K562 (cell line): ENCODE results near the gene AKT2. TPM values are rescaled to one million over a fixed set of nuclear protein-coding genes. Genes with fewer than 3 reads are reported as not detected.

Experiments used
- ATAC-seq: fragments of 200-7000 bp; cut with Tn5 transposase; 3 replicates; pipeline ENCODE4 v1.9.1; 2020; ENCODE audit warnings: moderate library complexity
- BruUV-seq: library from RNA; stranded (reverse); fragments of 400-500 nt; replicated peaks from 2 replicates; lab custom pipeline; 2021; lab: Mats Ljungman, UMichigan
- CTCF ChIA-PET: fragments of 300-600 bp; formaldehyde crosslinking; extraction: SDS; loops from one replicate; lab custom pipeline; 2021; ENCODE audit warnings: low intra/inter-chr PET ratio; lab: Yijun Ruan, JAX
- POLR2A ChIA-PET: fragments of 300-600, 350-650 bp; sonication (Branson Sonifier 250); formaldehyde crosslinking; extraction: SDS; loops from one replicate; lab custom pipeline; 2021; ENCODE audit warnings: antibody characterized with exemption, inconsistent platforms; lab: Yijun Ruan, JAX
- DNase-seq, 4 experiments: peaks; one replicate each; pipeline versions ENCODE4 v3.0.0 to v3.0.0-alpha.2; 2011 to 2018; ENCODE audit warnings: low spot score in 3 of 4, mixed read lengths in 3 of 4; ENCODE audit errors: extremely low read depth in 1 of 4
- FAIRE-seq: peaks from 2 replicates; lab custom pipeline; 2011; peaks lifted over from hg19 to GRCh38; lab: Jason Lieb, UNC
- H2AFZ ChIP-seq: 2 replicates; pipeline ENCODE4 v1.6.0; 2011; ENCODE audit warnings: low read depth, low read length, control low read depth, inconsistent platforms
- H3K27ac ChIP-seq: fragments of 200-600 bp; 3 replicates; pipeline ENCODE4 v1.8.0; 2011; ENCODE audit warnings: low read depth, mild to moderate bottlenecking, control low read depth, inconsistent platforms, low read length, moderate library complexity, mixed read lengths; ENCODE audit errors: extremely low read depth
- H3K27me3 ChIP-seq, 2 experiments: fragments of 300-600 bp in 1 of 2; 2 replicates in 1 of 2; 3 replicates in 1 of 2; pipeline versions ENCODE4 v1.6.0 to v1.8.0; 2011; ENCODE audit warnings: inconsistent platforms in 2 of 2, low read length in 2 of 2, mild to moderate bottlenecking in 1 of 2, mixed read lengths in 1 of 2, moderate library complexity in 1 of 2; ENCODE audit not compliant: control insufficient read depth in 2 of 2, insufficient read depth in 2 of 2
- H3K36me3 ChIP-seq: fragments of 300-600 bp; 3 replicates; pipeline ENCODE4 v1.8.0; 2011; ENCODE audit warnings: mild to moderate bottlenecking, low read length, inconsistent platforms; ENCODE audit not compliant: control insufficient read depth, insufficient read depth
- H3K4me1 ChIP-seq, 2 experiments: fragments of 200-600 bp in 1 of 2; replicated peaks in 1 of 2; 2 replicates in 1 of 2; 3 replicates in 1 of 2; pipeline versions ENCODE4 v1.5.1 to v1.8.0; 2011; ENCODE audit warnings: inconsistent platforms in 2 of 2, low read length in 2 of 2, mild to moderate bottlenecking in 1 of 2, mixed read lengths in 1 of 2, moderate library complexity in 1 of 2; ENCODE audit not compliant: control insufficient read depth in 2 of 2, insufficient read depth in 2 of 2
- H3K4me2 ChIP-seq: 2 replicates; pipeline ENCODE4 v1.6.1; 2011; ENCODE audit warnings: low read length, control low read depth, inconsistent platforms, mixed read lengths; ENCODE audit not compliant: insufficient read depth
- H3K4me3 ChIP-seq: fragments of 200-600 bp; sonication (generic), shearing (Covaris generic); 2 replicates; pipeline ENCODE4 v1.5.1; 2016; ENCODE audit warnings: control low read depth, inconsistent platforms
- H3K79me2 ChIP-seq: fragments of 200-600 bp; 3 replicates; pipeline ENCODE4 v1.8.0; 2011; ENCODE audit warnings: low read length, inconsistent platforms; ENCODE audit not compliant: control insufficient read depth, insufficient read depth
- H3K9ac ChIP-seq, 2 experiments: 2 replicates each; pipeline versions ENCODE4 v1.6.0 to v1.6.1; 2011; ENCODE audit warnings: low read depth in 2 of 2, low read length in 2 of 2, control low read depth in 1 of 2, inconsistent platforms in 1 of 2, mild to moderate bottlenecking in 1 of 2, mixed read lengths in 1 of 2; ENCODE audit not compliant: insufficient read depth in 1 of 2
- H3K9me1 ChIP-seq: one replicate; pipeline ENCODE4 v1.6.0; 2011; ENCODE audit warnings: inconsistent platforms, mild to moderate bottlenecking, low read length, moderate library complexity; ENCODE audit not compliant: control insufficient read depth, insufficient read depth
- H3K9me3 ChIP-seq: replicated peaks from 2 replicates; pipeline ENCODE4 v1.5.1; 2011; ENCODE audit warnings: low read depth, low read length, inconsistent platforms; ENCODE audit not compliant: control insufficient read depth, insufficient read depth
- H4K20me1 ChIP-seq: replicated peaks from 2 replicates; pipeline ENCODE4 v1.6.1; 2011; ENCODE audit warnings: low read length, inconsistent platforms, mixed read lengths; ENCODE audit not compliant: control insufficient read depth, insufficient read depth
- ELF1 ChIP-seq: fragments of 200-800 bp; sonication (Bioruptor generic); IDR thresholded peaks from 2 replicates; pipeline ENCODE4 v1.6.1; 2016; ENCODE audit warnings: missing genetic modification characterization, missing compliant biosample characterization
- IFI16 ChIP-seq: fragments of 250-450 bp; sonication (Bioruptor Pico); IDR thresholded peaks from 2 replicates; pipeline ENCODE4 v2.1.2; 2022; ENCODE audit warnings: mild to moderate bottlenecking, inconsistent platforms
- TFAM ChIP-seq: fragments of 250-450 bp; sonication (Bioruptor Pico); conservative IDR thresholded peaks from 2 replicates; pipeline ENCODE4 v1.5.0; 2021; ENCODE audit warnings: mild to moderate bottlenecking, moderate library complexity
- ZBTB43 ChIP-seq: sonication (generic); formaldehyde crosslinking; IDR thresholded peaks from 2 replicates; pipeline ENCODE4 v1.8.0; 2023; ENCODE audit warnings: mild to moderate bottlenecking, missing genetic modification reagents
- WGBS: fragments of 100-300 bp; shearing (Covaris generic); methylation state at CpG from one replicate; pipeline ENCODE4 v1.1.6; 2016; ENCODE audit warnings: low coverage, mixed read lengths; ENCODE audit not compliant: insufficient coverage; ENCODE audit errors: missing lambda C conversion rate; 5-methylcytosine and 5-hydroxymethylcytosine counted together
- in situ Hi-C: fragments of 300-500 bp; cut with MboI; formaldehyde crosslinking; loops from 4 replicates; pipeline ENCODE4 v1.15.0; 2018; ENCODE audit warnings: inconsistent platforms, mixed read lengths
- intact Hi-C: fragments of 100-400 bp; cut with micrococcal nuclease; formaldehyde crosslinking; loops from 2 replicates; pipeline ENCODE4 v1.14.2; 2022
- polyA plus RNA-seq, 8 experiments: library from polyadenylated mRNA; depleted of rRNA in 4 of 8; stranded (reverse) in 5 of 8; unstranded in 3 of 8; fragments of >200 nt; fragmentation: Nextera tagmentation in 2 of 8; fragmentation: Illumina TruSeq in 1 of 8; extraction: Ambion mirVana in 2 of 8; extraction: Trizol in 1 of 8; gene quantifications; 2 replicates each; pipeline versions ENCODE4 v1.2.1 to v1.2.3, GENCODE V29; 2011 to 2014; ENCODE audit warnings: inconsistent platforms in 1 of 8, missing spikeins in 1 of 8
- total RNA-seq, 7 experiments: library from RNA; depleted of rRNA in 6 of 7; stranded (reverse); fragments of >200 nt in 6 of 7; fragmentation: Illumina TruSeq in 2 of 7; extraction: Trizol in 2 of 7; gene quantifications; 2 replicates each; pipeline versions ENCODE4 v1.2.1 to v1.2.3, GENCODE V29; 2011 to 2021; ENCODE audit warnings: low replicate concordance in 1 of 7
- TF ChIP-seq, protein P1 (sequence below), 3 experiments: IDR thresholded peaks in 2 of 3; conservative IDR thresholded peaks in 1 of 3; 2 replicates each; pipeline ENCODE4 v1.5.1; 2011 to 2012; ENCODE audit warnings: low read length in 3 of 3, mild to moderate bottlenecking in 3 of 3, control low read depth in 2 of 3, improper control_type of control experiment in 1 of 3, inconsistent platforms in 1 of 3, low read depth in 1 of 3, mixed read lengths in 1 of 3, moderate library complexity in 1 of 3; ENCODE audit not compliant: insufficient read depth in 2 of 3
- TF ChIP-seq, protein P2 (sequence below): fragments of 250-450 bp; sonication (Bioruptor Pico); IDR thresholded peaks from 2 replicates; pipeline ENCODE4 v1.5.0; 2021; ENCODE audit warnings: mild to moderate bottlenecking, borderline replicate concordance

AKT2 gene
- total and polyA plus RNA-seq, 9 of the 15 experiments (the other 6 are each of a cell fraction or from before 2014, with no cell fraction given) = 1.1 to 132 (median 67.7) TPM

GRCh38 chr19:40277356-40278059, 7.6 kb downstream of the AKT2 start:
- BruUV-seq = no TSS peak
- no peak overlapping the region for H2AFZ ChIP-seq

More at GRCh38 chr19:40277356-40278059, 7.6 kb downstream of the AKT2 start:
- Histone ChIP-seq H3K79me2 (peaks cover 95% of the 10 kb centered on the region), H3K27ac (peak overlapping the region; percentile 34), H3K4me2 (no peak overlapping the region), H3K4me3 (no peak overlapping the region), H3K9ac (peak overlapping the region in 1 of 2 experiments; percentile 65; a peak in 2 of 4 replicates), H4K20me1 (no peaks in the 10 kb centered on the region; the same call in 1 of the 2 replicates)
- 84% methylated on average over 10 of the region's 10 CpGs for WGBS
- intact Hi-C loops = no loop called here
- no peak for FAIRE-seq
- TF ChIP-seq, protein P1, sequence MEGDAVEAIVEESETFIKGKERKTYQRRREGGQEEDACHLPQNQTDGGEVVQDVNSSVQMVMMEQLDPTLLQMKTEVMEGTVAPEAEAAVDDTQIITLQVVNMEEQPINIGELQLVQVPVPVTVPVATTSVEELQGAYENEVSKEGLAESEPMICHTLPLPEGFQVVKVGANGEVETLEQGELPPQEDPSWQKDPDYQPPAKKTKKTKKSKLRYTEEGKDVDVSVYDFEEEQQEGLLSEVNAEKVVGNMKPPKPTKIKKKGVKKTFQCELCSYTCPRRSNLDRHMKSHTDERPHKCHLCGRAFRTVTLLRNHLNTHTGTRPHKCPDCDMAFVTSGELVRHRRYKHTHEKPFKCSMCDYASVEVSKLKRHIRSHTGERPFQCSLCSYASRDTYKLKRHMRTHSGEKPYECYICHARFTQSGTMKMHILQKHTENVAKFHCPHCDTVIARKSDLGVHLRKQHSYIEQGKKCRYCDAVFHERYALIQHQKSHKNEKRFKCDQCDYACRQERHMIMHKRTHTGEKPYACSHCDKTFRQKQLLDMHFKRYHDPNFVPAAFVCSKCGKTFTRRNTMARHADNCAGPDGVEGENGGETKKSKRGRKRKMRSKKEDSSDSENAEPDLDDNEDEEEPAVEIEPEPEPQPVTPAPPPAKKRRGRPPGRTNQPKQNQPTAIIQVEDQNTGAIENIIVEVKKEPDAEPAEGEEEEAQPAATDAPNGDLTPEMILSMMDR (IDR thresholded peaks at IDR 0.05 in 2 of 3, conservative IDR thresholded peaks at IDR 0.05 in 1 of 3; ENCODE audit: insufficient read depth in 2 of 3, low read depth in 1 of 3, low read length in 3 of 3) = 0 out of 6 replicates have a peak, but pooled peaks of 1 of the 3 experiments have one; percentile 1
- no peak for TF ChIP-seq TFAM (CRISPR knock-in tag)
- TF ChIP-seq, protein P2, sequence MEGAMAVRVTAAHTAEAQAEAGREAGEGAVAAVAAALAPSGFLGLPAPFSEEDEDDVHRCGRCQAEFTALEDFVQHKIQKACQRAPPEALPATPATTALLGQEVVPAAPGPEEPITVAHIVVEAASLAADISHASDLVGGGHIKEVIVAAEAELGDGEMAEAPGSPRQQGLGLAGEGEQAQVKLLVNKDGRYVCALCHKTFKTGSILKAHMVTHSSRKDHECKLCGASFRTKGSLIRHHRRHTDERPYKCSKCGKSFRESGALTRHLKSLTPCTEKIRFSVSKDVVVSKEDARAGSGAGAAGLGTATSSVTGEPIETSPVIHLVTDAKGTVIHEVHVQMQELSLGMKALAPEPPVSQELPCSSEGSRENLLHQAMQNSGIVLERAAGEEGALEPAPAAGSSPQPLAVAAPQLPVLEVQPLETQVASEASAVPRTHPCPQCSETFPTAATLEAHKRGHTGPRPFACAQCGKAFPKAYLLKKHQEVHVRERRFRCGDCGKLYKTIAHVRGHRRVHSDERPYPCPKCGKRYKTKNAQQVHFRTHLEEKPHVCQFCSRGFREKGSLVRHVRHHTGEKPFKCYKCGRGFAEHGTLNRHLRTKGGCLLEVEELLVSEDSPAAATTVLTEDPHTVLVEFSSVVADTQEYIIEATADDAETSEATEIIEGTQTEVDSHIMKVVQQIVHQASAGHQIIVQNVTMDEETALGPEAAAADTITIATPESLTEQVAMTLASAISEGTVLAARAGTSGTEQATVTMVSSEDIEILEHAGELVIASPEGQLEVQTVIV (CRISPR knock-in tag) = no peak
- no peak for TF ChIP-seq ZBTB43
- TF ChIP-seq IFI16 (CRISPR knock-in tag) = no peak
- TF ChIP-seq ELF1 = no peak
- TF ChIP-seq, all 486 proteins: peak for 1
- ChIA-PET POLR2A (interaction anchor here (0.9 kb wide), 1 partner anchor 9 kb away, joined by 4 read pairs; no protein-coding TSS in a partner anchor), CTCF (no interaction called here)
- H3K9me3 ChIP-seq = no peaks in the 10 kb centered on the region
- in situ Hi-C loops = no loop called here
- DNase-seq (peak in 2 of 4 experiments; percentile 16 to 22), ATAC-seq (no peak)
- H3K4me1 ChIP-seq = peaks cover 63 to 75% of the 10 kb centered on the region in 2 experiments
- H3K9me1 ChIP-seq = peaks cover 5% of the 10 kb centered on the region
- no peaks in the 10 kb centered on the region for H3K27me3 ChIP-seq
- peaks cover 44% of the 10 kb centered on the region for H3K36me3 ChIP-seq
